Astrocyte of the hippocampus (primary cell): ENCODE measurements around the gene RFX3.

Experiments used
- DNase-seq: peaks from one replicate; pipeline ENCODE4 v3.0.0; 2011; ENCODE audit warnings: low read depth, low spot score

Gene RFX3

DNA sequence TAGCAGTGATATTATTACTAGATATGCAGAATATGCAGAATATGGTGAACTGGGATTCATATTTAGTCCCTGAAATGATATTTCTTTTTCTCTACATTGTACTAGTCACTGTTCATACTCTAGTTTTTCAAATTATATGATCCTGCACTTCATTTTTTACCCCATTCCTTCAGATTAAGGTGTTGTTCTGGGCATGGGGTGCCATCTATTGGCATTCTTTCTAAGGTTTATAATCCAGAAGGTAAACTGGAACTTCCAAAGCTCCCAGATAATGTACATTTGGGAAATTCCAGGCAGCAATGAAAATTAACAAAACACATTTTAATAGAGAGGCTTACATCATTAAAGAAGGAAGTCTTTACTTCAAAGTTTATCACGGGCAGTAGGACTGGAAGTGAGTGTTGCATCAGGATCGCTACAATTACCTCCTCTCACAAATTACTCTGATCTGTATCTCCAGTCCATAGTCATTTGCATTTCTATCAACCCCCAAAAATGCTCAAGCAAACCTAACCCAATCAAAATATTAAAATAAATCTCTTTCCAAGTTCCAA lies 12.5 kb downstream of the RFX3 start:
- DNase-seq: no peak

DNA sequence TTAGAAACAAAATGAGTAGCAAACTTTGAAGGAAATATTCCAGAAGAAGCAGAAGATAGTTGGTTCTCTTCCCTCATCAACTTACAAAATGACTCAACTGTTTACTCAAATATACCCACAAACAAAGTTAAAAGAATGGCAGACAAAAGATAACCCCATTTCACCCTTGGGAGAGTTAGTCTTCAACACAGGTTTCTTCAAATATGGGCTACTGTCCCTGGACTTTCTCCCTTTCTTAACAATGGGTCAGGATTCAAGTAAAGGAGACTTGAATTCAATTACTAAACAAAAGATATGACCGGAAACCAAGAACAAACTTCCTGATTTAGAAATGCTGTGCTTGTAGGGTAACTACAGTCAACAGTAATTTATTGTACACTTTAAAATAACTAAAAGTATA lies 14.2 kb downstream of the RFX3 start:
- DNase-seq: no peak

DNA sequence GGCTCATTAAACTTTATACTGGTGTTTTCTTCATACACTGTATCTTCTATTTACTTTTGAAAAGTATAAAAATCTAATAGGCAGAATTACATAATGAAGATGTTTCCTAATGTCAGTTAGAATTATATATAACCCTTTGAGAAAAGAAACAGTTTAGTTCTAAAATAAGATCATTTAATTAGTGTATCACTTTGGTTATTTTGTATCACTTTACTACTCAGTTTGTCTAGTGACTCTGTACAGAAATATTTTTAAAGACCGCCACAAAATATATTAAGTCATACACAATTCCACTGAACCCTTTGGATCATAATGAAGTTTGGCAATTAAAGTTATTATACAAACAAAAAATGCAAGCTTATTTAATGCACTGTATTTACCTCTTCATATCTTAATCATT lies 15.0 kb downstream of the RFX3 start:
- no peak for DNase-seq

DNA sequence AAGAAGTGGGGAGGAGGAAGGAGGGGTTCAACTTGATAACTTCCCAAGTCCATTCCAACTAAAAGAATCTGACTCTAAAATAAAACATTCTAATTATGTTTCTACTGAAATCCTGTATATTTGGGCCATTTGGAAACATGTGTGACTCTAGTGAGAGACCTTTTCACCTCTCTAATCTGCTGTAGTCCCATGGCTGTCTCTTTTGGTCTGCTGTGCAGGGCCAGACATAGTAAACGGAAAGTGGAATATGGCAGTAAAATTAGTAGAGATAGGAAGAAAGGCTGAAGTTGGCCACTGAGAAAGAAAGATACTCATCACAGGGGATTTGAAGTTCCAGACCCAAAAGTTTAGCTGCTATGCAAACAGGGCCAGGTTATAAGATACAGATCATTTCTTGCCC lies 15.9 kb downstream of the RFX3 start:
- DNase-seq: no peak

DNA sequence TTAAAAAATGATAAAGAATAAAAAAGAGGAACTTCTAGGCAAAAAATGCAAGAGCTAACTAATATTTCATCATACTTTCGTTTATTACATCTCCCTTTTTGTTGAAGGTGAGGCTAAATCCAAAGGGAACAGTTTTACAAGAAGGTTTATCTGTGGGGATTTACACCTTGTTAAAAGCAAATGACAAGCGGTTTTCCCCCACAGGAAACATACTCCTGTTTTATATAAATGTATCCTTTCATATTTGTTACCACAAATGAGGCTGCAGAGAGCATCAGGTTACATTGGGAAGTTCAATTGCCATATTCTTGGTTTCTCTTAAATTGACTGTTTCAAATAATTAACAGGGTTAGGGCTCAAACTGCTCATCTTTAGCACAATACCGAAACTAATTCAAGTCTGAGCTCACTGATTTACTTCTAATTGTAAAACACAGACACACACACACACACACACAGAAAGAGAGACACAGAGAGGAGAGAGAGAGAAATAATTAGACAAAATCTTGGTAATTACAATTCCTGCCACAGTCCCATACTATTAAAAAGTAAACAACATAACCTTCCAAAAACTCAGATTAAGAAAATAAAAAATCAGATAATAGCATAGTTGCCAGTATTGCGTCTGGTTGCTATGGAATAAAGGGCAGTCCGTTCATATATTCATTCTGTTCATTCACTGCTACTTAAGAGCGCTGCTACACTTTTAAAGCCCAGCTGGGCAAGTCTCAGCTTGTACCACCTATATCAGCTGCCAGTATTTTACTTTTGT lies 17.1 kb downstream of the RFX3 start:
- DNase-seq: peak; percentile 58

- DNase-seq: no peak
These were observed 17.7 kb downstream of the RFX3 start for GRCh38 chr9:3508078-3508431.

DNA sequence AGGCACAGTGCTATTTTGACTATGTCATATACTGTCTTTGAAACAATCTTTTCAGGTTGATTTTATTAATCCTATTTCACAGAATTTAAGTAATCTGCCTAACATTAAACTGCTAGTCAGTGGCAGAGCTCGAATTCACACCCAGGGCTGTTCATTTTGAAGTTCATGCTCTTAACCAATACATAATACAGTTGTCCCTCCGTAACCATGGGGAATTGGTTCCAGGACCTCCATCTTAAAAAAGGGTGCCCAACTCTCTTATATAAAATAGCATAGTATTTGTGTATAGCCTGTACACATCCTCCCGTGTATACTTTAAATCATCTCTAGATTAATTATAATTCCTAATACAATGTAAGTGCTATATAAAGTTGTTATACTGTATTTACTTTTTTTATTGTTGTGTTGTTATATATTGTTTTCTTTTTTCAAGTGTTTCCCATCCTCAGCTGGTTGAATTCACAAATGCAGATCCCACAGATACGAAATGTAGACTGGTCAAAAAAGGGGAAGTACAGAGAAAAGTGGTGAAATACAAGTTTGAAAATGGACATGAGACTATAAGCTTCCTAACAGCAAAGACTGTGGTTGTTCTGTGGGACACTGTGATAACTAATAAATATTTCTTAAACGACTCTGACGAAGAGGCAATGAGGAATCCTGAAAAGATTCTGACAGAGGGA lies 18.3 kb downstream of the RFX3 start:
- no peak for DNase-seq

DNA sequence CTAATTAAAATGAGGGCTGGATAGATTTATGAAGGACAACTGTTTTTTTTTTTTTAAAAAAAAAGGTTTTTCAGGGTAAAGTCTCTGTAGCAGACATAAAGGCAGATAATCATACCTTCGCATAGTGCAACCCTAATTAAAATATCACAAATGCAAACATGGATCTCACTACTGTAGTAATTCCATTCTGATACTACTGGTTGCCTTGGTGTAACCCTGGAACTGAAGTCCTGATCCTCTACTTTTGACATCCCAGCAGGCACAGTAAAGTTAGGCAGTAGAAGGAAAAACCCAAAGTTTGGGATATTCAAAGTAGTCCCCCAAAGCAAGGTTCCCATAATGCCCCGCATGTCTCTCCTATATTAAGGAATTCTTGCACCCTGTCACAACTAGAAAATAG lies 19.6 kb downstream of the RFX3 start:
- no peak for DNase-seq

DNA sequence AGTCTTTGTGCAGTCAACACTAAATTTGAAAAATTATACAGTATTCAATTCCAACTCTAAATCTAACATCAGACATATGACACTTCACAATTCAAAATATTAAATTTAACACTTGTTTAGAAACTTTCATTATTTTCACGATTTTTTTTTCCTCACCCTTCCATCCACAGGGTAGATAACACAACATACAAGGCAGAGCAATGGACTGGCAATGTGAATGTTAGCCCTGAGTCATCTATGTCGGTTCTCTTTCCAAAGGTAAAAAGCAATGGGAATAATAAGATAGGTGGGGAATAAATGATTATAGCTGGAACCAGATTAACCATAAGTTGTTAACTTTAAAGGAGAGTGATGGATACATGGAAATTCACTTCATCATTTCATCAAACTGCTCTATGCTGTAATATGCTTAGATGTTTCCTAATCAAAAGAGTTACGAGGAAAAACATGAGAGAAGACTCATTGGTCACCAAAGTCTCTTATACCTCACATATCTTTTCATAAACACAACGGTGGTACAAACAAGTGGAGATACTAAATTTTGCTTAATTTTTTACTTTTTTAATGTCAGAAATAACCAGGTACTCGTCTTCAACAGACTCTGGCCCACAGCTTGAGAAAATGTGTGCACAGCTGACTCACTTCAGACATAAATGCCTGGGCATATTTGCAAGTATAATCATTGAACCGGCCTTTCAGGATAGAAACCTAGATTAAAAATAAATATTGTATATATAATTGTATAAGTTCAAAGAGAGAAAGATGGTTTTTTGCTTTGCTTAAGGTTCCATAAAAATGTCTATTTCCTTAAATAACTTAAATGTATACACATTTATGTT lies 23.0 kb downstream of the RFX3 start:
- peak; percentile 61 for DNase-seq

- DNase-seq: no peak
These were observed 25.8 kb downstream of the RFX3 start for GRCh38 chr9:3500044-3500443.

DNA sequence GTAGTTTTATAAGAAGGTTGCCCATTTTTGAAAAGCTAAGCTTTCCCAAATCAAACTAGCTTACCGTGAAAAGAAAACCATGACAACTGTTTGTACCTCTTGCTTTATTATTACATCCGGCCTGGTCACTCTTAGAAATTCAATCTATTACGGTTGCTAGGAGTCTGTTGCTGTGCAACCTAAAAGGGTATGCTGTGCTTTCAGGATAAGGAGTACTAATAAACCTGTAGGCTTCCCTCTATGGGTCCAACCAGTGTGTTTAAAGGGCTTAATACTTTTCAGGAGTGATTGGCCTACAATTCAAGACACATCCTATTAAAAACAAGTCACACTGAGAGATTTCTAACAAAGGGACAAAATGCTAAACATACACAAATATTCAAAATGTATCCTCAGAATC lies 27.1 kb downstream of the RFX3 start:
- DNase-seq: peak; percentile 75

DNA sequence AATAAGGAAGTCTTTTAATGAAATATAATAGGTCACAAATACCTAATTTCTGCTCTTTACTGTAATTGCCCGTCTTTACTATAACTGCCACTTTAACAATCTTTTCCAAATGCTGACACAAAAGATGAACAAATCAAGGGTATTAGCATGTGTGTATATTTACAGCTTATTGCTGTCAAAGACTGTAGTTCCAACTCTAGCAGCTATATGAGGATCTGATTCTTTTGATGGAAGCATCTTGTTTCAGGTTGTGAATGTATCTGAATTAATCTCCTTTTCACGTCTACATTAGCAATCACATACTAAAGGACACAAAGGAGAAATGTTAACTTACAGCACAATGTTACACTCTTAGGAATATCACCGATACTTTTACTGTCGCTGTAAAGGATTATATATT lies 27.9 kb downstream of the RFX3 start:
- no peak for DNase-seq

GRCh38 chr9:3497401-3497800 lies 28.4 kb downstream of the RFX3 start:
- no peak for DNase-seq

- DNase-seq: no peak
These were observed 29.9 kb downstream of the RFX3 start for GRCh38 chr9:3495855-3496254.

DNA sequence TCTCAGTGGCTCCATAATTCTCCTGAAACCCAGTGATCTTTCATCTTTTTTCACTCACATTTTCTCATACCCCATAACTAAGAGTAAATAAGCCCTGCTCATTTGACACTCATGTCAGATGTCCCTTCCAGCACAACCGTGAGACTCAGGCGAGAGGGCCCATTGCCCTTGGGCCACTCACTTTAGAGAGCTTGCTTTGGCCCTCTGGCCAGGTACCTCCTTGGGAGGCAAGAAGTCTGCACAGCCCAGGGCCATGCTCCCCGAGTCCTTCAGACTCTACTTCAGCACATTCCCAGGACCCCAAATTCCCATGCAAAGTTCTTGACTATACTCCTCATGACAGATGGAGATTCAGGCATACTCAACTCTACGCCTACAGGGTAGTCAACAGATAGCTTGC lies 33.6 kb downstream of the RFX3 start:
- no peak for DNase-seq

GRCh38 chr9:3491450-3491849 lies 34.4 kb downstream of the RFX3 start:
- DNase-seq: no peak

DNA sequence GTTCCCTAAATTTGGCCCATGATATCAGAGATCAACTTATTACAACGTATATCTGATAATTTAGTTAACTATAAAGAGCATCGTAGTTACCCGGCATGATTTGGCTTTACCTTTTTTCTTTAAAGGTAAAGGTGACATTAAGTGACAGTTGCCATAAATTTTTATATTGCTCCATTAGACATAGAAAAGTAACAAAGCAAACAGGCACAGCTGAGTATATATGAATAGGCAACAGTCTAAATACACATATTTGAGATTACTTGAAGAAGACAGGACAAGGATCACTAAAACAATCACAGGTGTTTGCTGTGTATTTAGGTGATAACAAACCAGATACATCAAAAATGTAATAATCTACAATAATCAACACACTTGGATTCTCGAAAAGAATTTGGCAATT lies 34.8 kb downstream of the RFX3 start:
- no peak for DNase-seq

DNA sequence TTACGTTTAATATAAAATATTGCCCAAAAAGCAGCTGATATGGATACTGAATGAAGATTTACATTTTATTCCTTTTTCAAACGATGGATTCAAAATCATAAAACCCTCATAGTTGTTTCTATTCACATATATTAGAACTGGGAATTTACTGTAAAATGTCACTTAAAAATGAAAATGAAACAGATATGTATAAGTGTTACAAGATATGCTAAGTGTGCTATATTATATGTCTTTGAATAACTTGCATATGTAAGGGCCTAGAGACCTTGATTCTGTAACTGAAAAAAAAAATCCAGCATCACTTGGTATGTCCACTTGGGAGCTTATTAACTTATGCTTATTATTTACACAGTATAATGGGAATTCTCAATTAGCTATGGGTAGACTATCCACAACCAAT lies 43.2 kb downstream of the RFX3 start:
- DNase-seq: no peak

DNA sequence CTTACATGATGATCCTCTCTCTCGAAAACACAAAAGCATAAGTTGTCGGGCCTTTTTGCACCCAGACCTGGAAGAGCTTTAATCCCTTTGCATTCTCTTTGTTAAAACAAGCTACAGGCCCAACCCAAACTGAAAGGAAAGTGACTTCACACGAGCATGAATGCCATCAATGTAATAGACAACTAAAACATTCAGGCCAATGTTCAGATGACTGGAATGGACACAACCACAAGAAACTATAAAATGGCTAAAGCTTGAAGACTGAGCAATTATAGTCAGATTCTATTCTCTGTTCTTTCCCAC lies 45.5 kb downstream of the RFX3 start:
- peak; percentile 41 for DNase-seq

- DNase-seq: no peak
These were observed 46.1 kb downstream of the RFX3 start for GRCh38 chr9:3479514-3480352.

DNA sequence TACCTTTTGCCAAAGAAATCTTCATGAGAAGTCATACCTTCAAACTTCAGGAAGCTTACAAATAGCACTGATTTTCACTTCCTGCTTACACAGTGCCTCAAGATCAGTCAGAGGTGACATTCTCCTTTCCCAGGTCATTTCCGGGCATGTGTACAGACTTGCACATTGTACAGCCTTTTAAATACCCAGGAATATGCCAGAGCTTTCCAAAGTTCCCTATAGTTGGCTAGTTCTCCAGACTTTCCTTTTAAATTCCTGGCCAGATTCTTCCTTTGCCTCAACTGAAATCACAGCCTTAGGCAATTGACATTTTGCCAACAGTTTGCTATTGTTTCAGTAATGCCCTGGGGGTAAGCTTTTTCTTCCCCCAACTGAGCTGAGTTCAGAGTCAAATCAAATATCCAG lies 47.2 kb downstream of the RFX3 start:
- DNase-seq: peak; percentile 60
